ENCODE data around the gene LBX2.

- TF ChIP-seq FOXM1 (IDR thresholded peaks at IDR 0.05; ENCODE audit: borderline replicate concordance) (no peak), SP1 (IDR thresholded peaks at IDR 0.05) (no peak), HDGF (IDR thresholded peaks at IDR 0.05; ENCODE audit: borderline replicate concordance) (no peak), ELF4 (IDR thresholded peaks at IDR 0.05) (no peak)
These were observed 5.2 kb upstream of the LBX2 start for GRCh38 chr2:74504591-74504990.

Data from HEK293T (cell line).